CD14-positive monocyte (primary cell): ENCODE data around the gene DENND2D. TPM values are rescaled to one million over a fixed set of nuclear protein-coding genes. Genes with fewer than 3 reads are reported as not detected.

Source experiments
- DNase-seq, 3 donors: peaks; one replicate each; pipeline ENCODE4 v3.0.0-alpha.2; 2011 to 2022
- H2AFZ ChIP-seq: 2 replicates; pipeline ENCODE4 v1.6.0; 2012; ENCODE audit warnings: mild to moderate bottlenecking, low read depth, low read length, inconsistent platforms; ENCODE audit not compliant: insufficient read depth, poor library complexity, severe bottlenecking
- H3K27ac ChIP-seq, 2 donors: 1 replicate in 1 of 2; 2 replicates in 1 of 2; pipeline ENCODE4 v1.5.1; 2012 to 2013; ENCODE audit warnings: low read length in 2 of 2, control low read depth in 1 of 2, inconsistent platforms in 1 of 2, low read depth in 1 of 2, mild to moderate bottlenecking in 1 of 2
- H3K27me3 ChIP-seq, 2 donors: one replicate each; pipeline versions ENCODE4 v1.6.0 to v1.6.1; 2011 to 2013; ENCODE audit warnings: low read length in 2 of 2; ENCODE audit not compliant: control insufficient read depth in 2 of 2, insufficient read depth in 2 of 2
- H3K36me3 ChIP-seq, 2 donors: replicated peaks in 1 of 2; 1 replicate in 1 of 2; 2 replicates in 1 of 2; pipeline versions ENCODE4 v1.5.1 to v1.6.1; 2012 to 2013; ENCODE audit warnings: low read length in 2 of 2, control low read depth in 1 of 2, inconsistent platforms in 1 of 2, mild to moderate bottlenecking in 1 of 2; ENCODE audit not compliant: insufficient read depth in 2 of 2, control insufficient read depth in 1 of 2
- H3K4me1 ChIP-seq, 2 donors: 1 replicate in 1 of 2; 2 replicates in 1 of 2; pipeline versions ENCODE4 v1.5.1 to v1.6.1; 2012 to 2013; ENCODE audit warnings: low read length in 2 of 2, control low read depth in 1 of 2, inconsistent platforms in 1 of 2, mild to moderate bottlenecking in 1 of 2, moderate library complexity in 1 of 2; ENCODE audit not compliant: insufficient read depth in 2 of 2, control insufficient read depth in 1 of 2
- H3K4me2 ChIP-seq: replicated peaks from 2 replicates; pipeline ENCODE3; 2012; ENCODE audit warnings: low read length, moderate library complexity, mild to moderate bottlenecking; ENCODE audit not compliant: poor library complexity, severe bottlenecking; ENCODE audit errors: extremely low read depth
- H3K4me3 ChIP-seq, 3 experiments: fragments of 200-600 bp in 1 of 3; sonication (generic) in 1 of 3; replicated peaks in 1 of 3; 1 replicate in 2 of 3; 2 replicates in 1 of 3; pipeline ENCODE4 v1.5.1; 2011 to 2013; ENCODE audit warnings: low read length in 3 of 3, mild to moderate bottlenecking in 3 of 3, control low read depth in 2 of 3, low read depth in 2 of 3, inconsistent platforms in 1 of 3, moderate library complexity in 1 of 3
- H3K79me2 ChIP-seq: 2 replicates; pipeline ENCODE4 v1.6.0; 2012; ENCODE audit warnings: mild to moderate bottlenecking, control low read depth, inconsistent platforms, low read length, moderate library complexity; ENCODE audit not compliant: insufficient read depth
- H3K9ac ChIP-seq: 2 replicates; pipeline ENCODE4 v1.6.0; 2017; ENCODE audit warnings: low read length, mild to moderate bottlenecking; ENCODE audit not compliant: insufficient read depth, poor library complexity, severe bottlenecking
- H3K9me3 ChIP-seq, 2 donors: replicated peaks in 1 of 2; 1 replicate in 1 of 2; 2 replicates in 1 of 2; pipeline versions ENCODE4 v1.5.1 to v1.6.1; 2012 to 2013; ENCODE audit warnings: low read length in 2 of 2, control low read depth in 1 of 2; ENCODE audit not compliant: control insufficient read depth in 1 of 2, insufficient read depth in 1 of 2
- H4K20me1 ChIP-seq: 2 replicates; pipeline ENCODE4 v1.6.0; 2012; ENCODE audit warnings: mild to moderate bottlenecking, low read length, control low read depth, moderate library complexity; ENCODE audit not compliant: insufficient read depth
- H3K27ac Mint-ChIP-seq, 7 donors: one replicate each; pipeline ENCODE4 v1.8.0; 2020; ENCODE audit warnings: mild to moderate bottlenecking in 7 of 7, mixed read lengths in 7 of 7, moderate library complexity in 6 of 7, inconsistent platforms in 2 of 7
- H3K27me3 Mint-ChIP-seq, 3 donors: one replicate each; pipeline ENCODE4 v1.8.0; 2021 to 2022; ENCODE audit warnings: low read depth in 3 of 3, mild to moderate bottlenecking in 3 of 3, mixed read lengths in 3 of 3, moderate library complexity in 3 of 3, inconsistent platforms in 1 of 3
- H3K36me3 Mint-ChIP-seq, 2 donors: one replicate each; pipeline ENCODE4 v1.8.0; 2020; ENCODE audit warnings: mixed read lengths in 2 of 2, inconsistent platforms in 1 of 2, mild to moderate bottlenecking in 1 of 2
- H3K4me1 Mint-ChIP-seq: one replicate; pipeline ENCODE4 v1.8.0; 2020; ENCODE audit warnings: mild to moderate bottlenecking, mixed read lengths
- H3K4me3 Mint-ChIP-seq, 2 donors: one replicate each; pipeline ENCODE4 v1.8.0; 2020; ENCODE audit warnings: mild to moderate bottlenecking in 2 of 2, mixed read lengths in 2 of 2, moderate library complexity in 1 of 2
- H3K9me3 Mint-ChIP-seq, 7 donors: one replicate each; pipeline ENCODE4 v1.8.0; 2020 to 2022; ENCODE audit warnings: mixed read lengths in 7 of 7, mild to moderate bottlenecking in 6 of 7, moderate library complexity in 6 of 7, inconsistent platforms in 2 of 7
- WGBS: methylation state at CpG from one replicate; pipeline ENCODE4 v1.1.5; 2013; ENCODE audit warnings: missing lambda C conversion rate; ENCODE audit not compliant: insufficient coverage; 5-methylcytosine and 5-hydroxymethylcytosine counted together
- intact Hi-C, 2 donors: fragments of 100-400 bp; cut with micrococcal nuclease; formaldehyde crosslinking; loops; one replicate each; pipeline versions ENCODE4 v1.15.0 to v1.15.1; 2023
- polyA plus RNA-seq, 3 donors: library from polyadenylated mRNA; depleted of rRNA in 1 of 3; unstranded in 2 of 3; stranded (reverse) in 1 of 3; fragments of 300-500 nt in 2 of 3; fragments of >200 nt in 1 of 3; fragmentation: Illumina TruSeq in 2 of 3; gene quantifications; 1 replicate in 2 of 3; 2 replicates in 1 of 3; pipeline ENCODE4 v1.2.3, GENCODE V29; 2012 to 2021
- TF ChIP-seq, protein P1 (sequence below): fragments of 200-600 bp; IDR thresholded peaks from one replicate; pipeline ENCODE4 v1.8.0; 2022; ENCODE audit warnings: antibody characterized with exemption, mild to moderate bottlenecking

DENND2D gene
- polyA plus RNA-seq, 3 donors, result 19.1 to 24.0 (median 22.4) TPM

DNA sequence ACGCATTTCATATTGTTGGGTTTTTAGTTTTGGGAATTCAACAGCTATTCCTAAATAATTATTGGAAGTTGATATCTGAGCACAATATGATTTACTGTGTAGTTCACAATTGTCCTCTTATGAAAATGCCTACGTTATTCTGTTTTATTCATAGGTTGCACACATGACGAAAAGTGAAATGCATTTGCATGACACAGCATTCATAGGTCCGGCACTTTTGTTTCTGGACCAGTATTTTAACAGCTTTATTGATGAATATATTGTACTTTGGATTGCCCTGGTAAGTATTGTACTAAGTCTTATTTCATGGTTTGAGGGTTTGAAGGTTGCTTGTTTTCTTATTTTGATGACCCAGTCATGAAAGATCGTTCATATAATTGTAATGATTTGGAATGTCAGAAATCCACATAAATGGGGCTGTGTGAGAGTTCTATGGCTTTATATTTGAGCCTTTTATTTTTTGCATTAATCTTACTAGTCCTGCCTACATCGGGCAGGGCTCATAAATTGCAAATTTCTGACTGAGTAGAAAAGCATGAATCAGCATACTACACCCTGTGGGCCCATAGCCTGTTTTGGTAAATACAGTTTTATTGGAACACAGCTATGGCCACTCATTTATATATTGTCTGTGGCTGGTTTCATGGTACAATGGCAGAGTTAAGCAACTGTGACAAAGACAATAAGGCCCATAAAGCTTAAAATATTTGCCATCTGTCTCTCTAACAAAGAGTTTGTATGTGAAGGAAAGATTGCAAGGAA, 17.0 kb downstream of the DENND2D start:
- no peak overlapping the region for H3K9ac ChIP-seq
- H3K79me2 ChIP-seq, result no peaks in the 10 kb centered on the region
- TF ChIP-seq, protein P1, sequence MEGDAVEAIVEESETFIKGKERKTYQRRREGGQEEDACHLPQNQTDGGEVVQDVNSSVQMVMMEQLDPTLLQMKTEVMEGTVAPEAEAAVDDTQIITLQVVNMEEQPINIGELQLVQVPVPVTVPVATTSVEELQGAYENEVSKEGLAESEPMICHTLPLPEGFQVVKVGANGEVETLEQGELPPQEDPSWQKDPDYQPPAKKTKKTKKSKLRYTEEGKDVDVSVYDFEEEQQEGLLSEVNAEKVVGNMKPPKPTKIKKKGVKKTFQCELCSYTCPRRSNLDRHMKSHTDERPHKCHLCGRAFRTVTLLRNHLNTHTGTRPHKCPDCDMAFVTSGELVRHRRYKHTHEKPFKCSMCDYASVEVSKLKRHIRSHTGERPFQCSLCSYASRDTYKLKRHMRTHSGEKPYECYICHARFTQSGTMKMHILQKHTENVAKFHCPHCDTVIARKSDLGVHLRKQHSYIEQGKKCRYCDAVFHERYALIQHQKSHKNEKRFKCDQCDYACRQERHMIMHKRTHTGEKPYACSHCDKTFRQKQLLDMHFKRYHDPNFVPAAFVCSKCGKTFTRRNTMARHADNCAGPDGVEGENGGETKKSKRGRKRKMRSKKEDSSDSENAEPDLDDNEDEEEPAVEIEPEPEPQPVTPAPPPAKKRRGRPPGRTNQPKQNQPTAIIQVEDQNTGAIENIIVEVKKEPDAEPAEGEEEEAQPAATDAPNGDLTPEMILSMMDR, result no peak
- DNase-seq, result no peak
- H4K20me1 ChIP-seq, result no peaks in the 10 kb centered on the region
- Mint-ChIP-seq H3K9me3 (no peaks in the 10 kb centered on the region), H3K4me3 (no peak overlapping the region), H3K27me3 (no peaks in the 10 kb centered on the region), H3K27ac (peak overlapping the region in 5 of 7 donors; percentile 7 to 72 (median 59)), H3K36me3 (peaks cover 74 to 84% of the 10 kb centered on the region in 2 donors), H3K4me1 (peaks cover 28% of the 10 kb centered on the region)
- H2AFZ ChIP-seq, result no peak overlapping the region
- peaks cover 61 to 85% of the 10 kb centered on the region in 2 donors for H3K36me3 ChIP-seq
- H3K27me3 ChIP-seq, result no peaks in the 10 kb centered on the region
- intact Hi-C loops, result no loop called here
- WGBS, result 96% methylated on average over 4 of the region's 6 CpGs
- peaks cover 33 to 34% of the 10 kb centered on the region in 2 donors for H3K4me1 ChIP-seq
- no peak overlapping the region for H3K4me2 ChIP-seq
- H3K9me3 ChIP-seq, result no peaks in the 10 kb centered on the region
- H3K4me3 ChIP-seq, result no peak overlapping the region
- H3K27ac ChIP-seq, result peak overlapping the region in 1 of 2 donors; percentile 18

DNA sequence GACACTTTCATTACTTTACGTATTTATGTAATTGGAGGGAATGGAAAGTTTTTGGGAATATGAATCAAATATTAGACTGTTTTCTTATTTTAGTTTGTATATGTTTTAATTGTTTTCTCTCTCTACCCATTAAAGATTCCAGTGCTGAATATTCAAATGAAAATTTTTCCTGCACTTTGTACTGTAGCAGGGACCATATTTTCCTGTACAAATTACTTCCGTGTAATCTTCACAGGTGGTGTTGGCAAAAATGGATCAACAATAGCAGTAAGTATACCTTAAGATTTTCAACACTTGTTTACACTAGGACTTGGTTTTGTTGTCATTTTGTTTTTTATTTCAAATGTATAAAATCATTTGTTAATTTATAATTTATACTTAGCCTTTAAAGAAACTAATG, 18.4 kb downstream of the DENND2D start:
- Histone ChIP-seq H3K27me3 (no peaks in the 10 kb centered on the region), H3K79me2 (no peaks in the 10 kb centered on the region), H3K4me3 (no peak overlapping the region), H2AFZ (no peak overlapping the region), H3K36me3 (peaks cover 61 to 85% of the 10 kb centered on the region in 2 donors), H3K9me3 (no peaks in the 10 kb centered on the region), H3K9ac (no peak overlapping the region), H3K4me1 (peaks cover 31 to 34% of the 10 kb centered on the region in 2 donors), H3K4me2 (no peak overlapping the region), H3K27ac (no peak overlapping the region), H4K20me1 (peaks cover 2% of the 10 kb centered on the region)
- peaks cover 70 to 80% of the 10 kb centered on the region in 2 donors for H3K36me3 Mint-ChIP-seq
- no peak for DNase-seq
- no peak overlapping the region for H3K4me3 Mint-ChIP-seq
- intact Hi-C loops, result no loop called here
- TF ChIP-seq, protein P1, result no peak
- no peak overlapping the region for H3K27ac Mint-ChIP-seq
- peaks cover 28% of the 10 kb centered on the region for H3K4me1 Mint-ChIP-seq
- H3K27me3 Mint-ChIP-seq, result no peaks in the 10 kb centered on the region
- WGBS, result no CpG with 5 or more reads among the region's 2 CpGs
- H3K9me3 Mint-ChIP-seq, result no peaks in the 10 kb centered on the region
